HG02798 (cell line): Measurements from ENCODE around the gene GRIP1.

Experiments
- ATAC-seq: cut with Tn5 transposase; IDR thresholded peaks from one replicate; pipeline ENCODE4 v1.9.1; 2021; ENCODE audit warnings: mild to moderate bottlenecking; ENCODE audit not compliant: unreplicated experiment, poor library complexity

GRIP1 gene

GRCh38 chr12:66603981-66604479 lies 74.8 kb downstream of the GRIP1 start:
- no peak for ATAC-seq

- no peak for ATAC-seq
Measured at GRCh38 chr12:66603461-66603860, 75.4 kb downstream of the GRIP1 start.

DNA sequence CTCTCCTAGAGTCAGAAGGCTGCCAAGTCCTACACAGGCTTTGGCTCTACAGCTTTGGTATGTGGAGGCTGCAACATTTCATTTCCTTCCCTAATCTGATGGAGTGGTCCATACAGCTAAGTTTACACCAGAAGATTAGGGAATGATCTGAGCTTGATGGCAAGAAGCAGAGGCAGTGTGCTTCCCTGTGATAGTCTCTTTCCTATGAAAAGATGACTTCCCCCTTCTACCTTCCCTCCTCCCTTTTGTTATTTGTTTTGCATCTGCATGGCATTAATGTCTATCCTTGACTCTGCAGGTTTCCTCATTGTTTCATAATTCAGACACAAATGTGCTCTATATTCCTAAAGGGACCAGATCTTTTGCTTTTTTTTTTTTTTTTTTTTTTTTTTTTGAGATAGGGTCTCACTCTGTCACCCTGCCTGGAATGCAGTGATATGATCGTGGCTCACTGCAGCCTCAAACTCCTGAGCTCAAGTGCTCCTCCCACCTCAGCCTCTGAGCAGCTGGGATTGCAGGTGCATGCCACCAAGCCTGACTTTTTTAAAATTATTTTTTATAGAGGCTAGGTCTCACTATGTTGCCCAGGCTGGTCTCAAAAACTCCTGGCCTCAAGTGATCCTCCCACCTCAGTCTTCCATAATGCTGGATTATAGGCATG lies 76.3 kb downstream of the GRIP1 start:
- no peak for ATAC-seq

GRCh38 chr12:66600903-66601302 lies 78.0 kb downstream of the GRIP1 start:
- ATAC-seq: no peak

GRCh38 chr12:66599816-66600215 lies 79.1 kb downstream of the GRIP1 start:
- ATAC-seq: no peak

- ATAC-seq: no peak
Measured at GRCh38 chr12:66598608-66599007, 80.3 kb downstream of the GRIP1 start.

DNA sequence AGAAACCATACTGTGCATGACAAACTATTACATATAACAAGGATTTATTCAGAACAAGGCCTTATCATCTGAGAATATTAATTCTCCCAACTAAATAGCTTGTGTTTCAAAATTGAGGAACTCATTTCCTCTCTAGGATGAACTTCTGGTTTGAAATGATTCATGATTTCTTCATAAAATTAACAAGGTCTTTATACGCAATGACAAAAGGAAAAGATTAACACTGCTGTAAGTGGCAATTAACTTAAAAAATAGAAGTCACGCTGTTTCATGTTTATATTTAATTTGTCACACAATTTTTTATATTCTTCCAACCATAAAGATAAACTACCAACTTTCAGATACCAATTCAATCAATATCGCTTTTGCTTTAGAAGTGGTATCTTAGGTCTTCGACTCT lies 80.8 kb downstream of the GRIP1 start:
- ATAC-seq: no peak

- no peak for ATAC-seq
Measured at GRCh38 chr12:66596199-66596598, 82.7 kb downstream of the GRIP1 start.

GRCh38 chr12:66594688-66595087 lies 84.2 kb downstream of the GRIP1 start:
- no peak for ATAC-seq

DNA sequence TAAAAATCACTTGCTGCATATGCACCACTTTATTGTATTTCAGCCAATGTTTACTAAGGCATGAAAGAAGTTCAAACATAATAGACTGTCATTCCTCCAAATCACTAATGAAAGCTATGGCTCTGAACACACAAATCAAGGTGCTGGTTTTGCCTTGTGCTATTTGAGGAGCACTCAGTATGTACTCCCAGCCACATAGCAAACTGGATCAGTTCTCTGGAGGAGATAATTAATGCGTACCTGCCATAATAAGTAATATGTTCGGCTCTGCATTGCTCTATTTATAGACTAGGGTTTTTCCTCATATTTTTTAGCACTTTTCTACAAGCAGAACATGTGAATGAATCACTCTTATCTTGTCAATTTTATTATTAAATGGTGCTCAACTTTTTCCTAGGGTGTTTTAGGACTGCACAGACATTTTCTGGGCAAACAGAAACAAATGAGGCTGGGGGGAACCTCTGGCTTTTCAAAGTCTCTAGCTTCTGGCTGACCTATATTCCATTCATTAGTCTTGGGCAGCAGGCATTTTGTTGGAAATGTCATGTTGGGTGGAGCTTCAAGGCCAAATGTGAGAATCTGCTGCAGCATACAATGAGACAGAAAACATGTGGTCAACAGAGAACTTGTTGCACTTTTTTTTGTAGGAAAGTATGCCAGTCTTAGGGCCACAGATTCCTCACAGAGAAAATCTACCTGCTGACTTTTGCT lies 88.4 kb downstream of the GRIP1 start:
- no peak for ATAC-seq

DNA sequence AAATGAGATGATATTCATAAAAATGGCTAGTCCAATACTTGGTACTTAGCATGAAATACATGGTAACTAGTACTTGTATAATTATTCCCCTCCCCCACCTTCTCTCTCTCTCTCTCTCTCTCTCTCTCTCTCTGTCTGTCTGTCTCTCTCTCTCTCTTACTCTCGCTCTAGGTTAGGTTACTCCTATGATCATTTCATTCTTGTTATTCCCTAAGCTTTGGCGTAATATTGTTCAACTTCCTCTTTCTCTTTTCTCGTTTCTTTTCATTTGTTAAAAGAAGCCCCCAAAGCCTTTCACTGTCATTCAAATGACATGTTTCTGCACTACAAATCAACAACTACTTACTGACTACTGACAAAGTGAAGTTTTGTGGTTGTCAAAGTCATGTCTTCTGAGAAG lies 89.8 kb downstream of the GRIP1 start:
- ATAC-seq: no peak

DNA sequence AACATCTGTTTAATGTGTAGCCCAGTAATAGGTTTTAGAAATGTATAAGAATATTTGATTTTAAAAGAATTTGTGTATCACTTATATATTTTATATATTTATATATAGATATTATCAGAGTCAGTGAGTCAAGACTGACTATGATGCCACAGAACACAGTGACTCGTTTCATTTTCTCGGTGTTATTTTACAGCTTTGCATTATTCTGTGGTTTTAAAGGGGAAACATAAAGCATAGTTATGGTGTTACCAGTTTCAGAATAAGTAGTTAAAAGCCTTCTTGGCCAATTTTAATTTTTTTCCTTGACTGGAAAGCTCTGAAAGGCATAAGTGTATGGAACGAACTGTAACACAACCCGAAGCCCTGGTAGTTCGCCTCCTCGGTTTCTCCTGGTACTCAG lies 91.0 kb downstream of the GRIP1 start:
- ATAC-seq: no peak

DNA sequence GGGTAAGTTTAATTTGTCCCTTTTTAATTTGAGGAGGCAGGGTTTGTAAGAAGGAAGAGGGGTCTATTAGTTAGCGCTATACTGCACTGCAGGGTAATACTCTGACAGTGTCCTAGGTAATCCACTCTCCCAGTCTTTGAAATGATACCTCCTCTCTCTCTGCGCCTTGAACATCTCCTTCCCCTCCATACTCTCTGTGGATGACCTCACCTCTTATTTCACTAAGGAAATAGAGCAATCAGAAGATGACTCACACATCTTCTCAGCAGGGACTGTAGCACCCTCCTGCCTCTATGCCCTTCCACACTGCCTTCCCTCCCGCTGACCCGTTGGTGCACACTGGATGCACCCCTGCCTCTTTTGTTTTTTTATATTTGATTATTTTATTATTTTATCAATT lies 94.2 kb downstream of the GRIP1 start:
- ATAC-seq: no peak

GRCh38 chr12:66573605-66574004 lies 105.3 kb downstream of the GRIP1 start:
- peak; percentile 78 for ATAC-seq

DNA sequence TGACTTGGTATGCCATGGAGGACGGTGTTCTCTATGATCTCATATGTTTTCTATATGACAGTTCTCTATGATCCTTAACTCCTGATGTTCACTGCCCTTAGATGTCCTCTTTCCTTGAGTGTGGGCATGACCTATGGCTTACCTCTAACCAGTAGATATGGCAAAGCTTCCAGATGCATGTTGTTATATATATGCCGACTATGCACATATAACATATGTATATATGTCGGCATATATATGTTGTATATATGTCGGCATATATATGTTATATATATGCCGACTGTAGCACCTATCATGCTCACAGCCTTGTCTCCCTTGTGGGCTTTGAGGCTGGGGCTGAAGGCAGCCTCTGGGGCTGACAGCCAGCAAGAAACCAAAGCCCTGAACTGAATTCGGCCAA lies 106.0 kb downstream of the GRIP1 start:
- no peak for ATAC-seq

DNA sequence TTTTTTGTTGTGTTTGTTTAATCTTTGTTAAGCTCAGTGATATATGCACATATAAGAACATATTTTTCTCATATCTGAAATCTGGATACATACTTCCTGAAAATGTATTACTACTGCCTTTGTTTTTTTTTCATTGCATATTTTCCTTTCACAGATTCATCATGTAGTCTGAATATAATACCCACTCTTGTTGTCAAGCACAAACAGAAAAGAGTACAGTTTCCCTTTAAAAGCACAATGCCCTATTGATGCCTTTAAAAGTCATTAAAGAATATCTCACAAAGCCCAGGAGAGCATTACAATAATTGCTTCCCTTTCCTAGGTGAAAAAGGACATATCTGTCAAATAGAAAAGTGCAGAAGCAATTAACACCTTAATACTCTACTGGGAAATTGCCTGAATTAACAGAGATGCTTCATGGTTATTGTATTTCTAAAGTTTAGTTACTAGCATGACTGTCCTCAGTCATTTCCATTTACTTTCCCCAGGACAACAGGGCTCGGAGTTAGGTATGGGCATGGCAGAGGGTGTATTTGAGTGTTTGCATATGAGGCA lies 107.4 kb downstream of the GRIP1 start:
- no peak for ATAC-seq

DNA sequence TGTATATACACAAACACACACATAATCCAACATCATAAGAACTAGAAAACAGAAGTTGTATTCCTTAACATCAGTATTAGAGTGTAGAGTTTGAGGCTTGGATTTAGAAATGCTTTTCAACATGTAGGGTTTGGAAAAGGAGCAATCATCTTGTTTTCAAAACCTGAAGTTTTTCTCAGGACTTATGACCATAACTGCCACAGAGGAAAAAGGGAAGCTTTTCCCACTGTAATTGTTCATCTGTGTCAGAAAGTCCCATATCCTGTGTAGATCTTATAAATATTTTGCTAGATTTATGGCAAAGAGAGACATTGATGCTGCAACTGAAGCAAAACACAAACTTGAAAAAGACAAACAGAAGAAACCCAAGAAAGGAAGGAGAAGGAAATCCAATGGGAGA lies 115.7 kb downstream of the GRIP1 start:
- ATAC-seq: no peak

- no peak for ATAC-seq
Measured at GRCh38 chr12:66555113-66555512, 123.8 kb downstream of the GRIP1 start.

- no peak for ATAC-seq
Measured at GRCh38 chr12:66552716-66553115, 126.2 kb downstream of the GRIP1 start.

DNA sequence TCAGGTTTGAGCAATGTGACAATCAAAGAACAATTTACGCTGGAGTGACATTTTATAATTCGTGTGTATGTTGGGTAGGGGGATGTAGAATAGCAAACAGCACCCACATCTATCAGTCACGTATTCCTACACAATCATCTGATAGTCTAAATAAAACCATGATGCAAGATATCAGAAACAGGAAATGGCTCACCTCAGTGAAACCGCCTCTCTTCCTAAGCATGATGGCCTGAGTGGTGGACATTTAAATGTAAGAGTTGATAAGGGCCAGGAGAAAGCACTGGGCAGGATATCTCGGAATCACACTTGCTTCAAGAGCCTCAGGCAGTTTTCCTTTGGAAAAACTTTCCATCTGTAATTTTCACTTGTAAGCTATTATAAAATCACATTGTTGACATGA lies 128.2 kb downstream of the GRIP1 start:
- ATAC-seq: no peak

- no peak for ATAC-seq
Measured at GRCh38 chr12:66549050-66549389, 129.9 kb downstream of the GRIP1 start.
